Activated CD8-positive, alpha-beta memory T cell treated with anti-CD3 and anti-CD28 coated beads, Interleukin-2, amount 10 ng/mL, durations not matched to agents 7 days and 5 days (primary cell): ENCODE measurements around the gene CD46. TPM values are rescaled to one million over a fixed set of nuclear protein-coding genes. Genes with fewer than 3 reads are reported as not detected.

Experiments used
- ATAC-seq: fragments of 150-1000 bp; cut with Tn5 transposase; one replicate; pipeline ENCODE4 v1.10.0; 2021; ENCODE audit warnings: moderate library complexity
- CTCF ChIA-PET: fragments of 350-600 bp; sonication (Branson Sonifier 250); formaldehyde crosslinking; loops from one replicate; lab custom pipeline; 2021; ENCODE audit warnings: antibody characterized with exemption; lab: Charles Lee
- DNase-seq: peaks from one replicate; pipeline ENCODE4 v3.0.0-alpha.2; 2020
- H3K27ac Mint-ChIP-seq: one replicate; pipeline ENCODE4 v1.8.0; 2021; ENCODE audit warnings: mild to moderate bottlenecking, mixed read lengths
- H3K27me3 Mint-ChIP-seq: one replicate; pipeline ENCODE4 v1.8.0; 2021; ENCODE audit warnings: mixed read lengths
- H3K36me3 Mint-ChIP-seq: one replicate; pipeline ENCODE4 v1.8.0; 2021; ENCODE audit warnings: mild to moderate bottlenecking, mixed read lengths
- H3K4me1 Mint-ChIP-seq: one replicate; pipeline ENCODE4 v1.8.0; 2021; ENCODE audit warnings: mixed read lengths
- H3K4me3 Mint-ChIP-seq: one replicate; pipeline ENCODE4 v1.8.0; 2021; ENCODE audit warnings: mild to moderate bottlenecking, moderate library complexity, mixed read lengths
- H3K9me3 Mint-ChIP-seq: one replicate; pipeline ENCODE4 v1.8.0; 2022; ENCODE audit warnings: low read depth, mixed read lengths
- total RNA-seq, 2 experiments: library from RNA; stranded (reverse); gene quantifications; one replicate each; pipeline ENCODE4 v1.2.3, GENCODE V29; 2021

CD46 gene
- total RNA-seq, 2 experiments from 2014 or later, result 98.3 to 104 TPM

DNA sequence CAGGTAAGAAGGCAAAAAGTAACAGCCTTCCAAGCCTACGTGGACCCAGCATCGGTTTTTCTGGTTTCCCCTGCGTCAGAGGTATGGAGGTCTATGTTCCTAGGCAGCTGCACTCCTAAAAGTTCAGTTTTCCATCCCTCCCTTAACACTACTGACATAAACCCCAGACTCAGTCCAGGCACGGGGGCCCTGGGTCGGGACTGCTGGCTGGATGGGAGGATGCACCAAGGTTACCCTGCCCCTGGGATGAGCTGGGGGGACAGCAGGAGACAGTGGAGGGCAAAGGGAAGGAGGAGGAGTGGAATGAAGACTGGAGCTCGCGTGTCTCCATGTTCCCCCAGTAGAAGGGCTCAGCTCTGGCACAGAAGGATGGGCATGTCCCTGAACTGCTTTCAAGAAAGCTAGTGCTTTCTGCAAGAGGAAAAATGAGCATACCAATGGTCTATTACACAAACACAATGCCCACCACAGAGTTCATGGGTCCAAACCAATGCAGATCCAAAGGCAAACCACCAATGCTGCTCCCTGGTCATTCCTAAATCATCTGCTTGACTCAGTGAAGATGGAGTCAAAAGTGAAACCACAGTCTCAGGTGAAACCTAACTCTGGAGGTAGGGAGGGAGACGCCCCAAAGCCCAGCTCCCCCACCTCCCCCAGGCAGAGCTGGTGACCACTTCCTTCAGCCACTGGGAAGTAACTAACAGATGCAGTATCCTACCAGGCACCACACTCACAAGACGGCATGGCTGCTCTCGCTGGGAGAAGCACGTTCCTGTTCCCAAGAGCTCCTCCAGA lies 54.9 kb downstream of the CD46 start:
- H3K4me3 Mint-ChIP-seq, result no peak overlapping the region
- H3K27ac Mint-ChIP-seq, result peak overlapping the region; percentile 81
- DNase-seq (peak; percentile 48), ATAC-seq (peak; percentile 72)
- peaks cover 27% of the 10 kb centered on the region for H3K4me1 Mint-ChIP-seq
- H3K27me3 Mint-ChIP-seq, result no peaks in the 10 kb centered on the region
- no peaks in the 10 kb centered on the region for H3K9me3 Mint-ChIP-seq
- peaks cover 36% of the 10 kb centered on the region for H3K36me3 Mint-ChIP-seq
- CTCF ChIA-PET, result interaction anchor here (0.9 to 2.8 kb wide), 5 partner anchors 10 to 156 kb away, joined by 3 to 18 read pairs (median 7); no protein-coding TSS in a partner anchor

DNA sequence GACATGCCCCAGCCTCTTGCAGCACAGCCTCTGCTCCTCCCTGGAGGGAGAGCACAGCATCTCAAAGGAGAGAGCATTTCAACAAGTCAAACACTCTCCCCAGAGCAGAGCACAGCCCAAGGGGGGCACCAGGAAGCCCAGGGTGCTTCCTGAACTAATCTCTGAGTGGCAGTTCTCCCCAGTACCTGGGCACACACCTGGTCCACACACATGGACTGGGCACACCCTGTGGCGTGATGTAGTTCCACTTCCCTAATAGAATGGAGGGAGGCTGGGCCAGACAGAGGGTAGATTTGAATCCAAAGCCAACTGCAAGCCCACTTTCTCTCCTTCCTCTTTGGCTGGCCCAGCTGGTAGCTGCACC lies 55.5 kb downstream of the CD46 start:
- H3K9me3 Mint-ChIP-seq, result no peaks in the 10 kb centered on the region
- H3K27me3 Mint-ChIP-seq, result no peaks in the 10 kb centered on the region
- H3K4me1 Mint-ChIP-seq, result peaks cover 29% of the 10 kb centered on the region
- no peak for DNase-seq
- peaks cover 36% of the 10 kb centered on the region for H3K36me3 Mint-ChIP-seq
- peak; percentile 16 for ATAC-seq
- no peak overlapping the region for H3K4me3 Mint-ChIP-seq
- CTCF ChIA-PET, result interaction anchor here (1.1 to 2.8 kb wide), 4 partner anchors 10 to 156 kb away, joined by 3 to 18 read pairs (median 8); no protein-coding TSS in a partner anchor
- H3K27ac Mint-ChIP-seq, result peak overlapping the region; percentile 81

DNA sequence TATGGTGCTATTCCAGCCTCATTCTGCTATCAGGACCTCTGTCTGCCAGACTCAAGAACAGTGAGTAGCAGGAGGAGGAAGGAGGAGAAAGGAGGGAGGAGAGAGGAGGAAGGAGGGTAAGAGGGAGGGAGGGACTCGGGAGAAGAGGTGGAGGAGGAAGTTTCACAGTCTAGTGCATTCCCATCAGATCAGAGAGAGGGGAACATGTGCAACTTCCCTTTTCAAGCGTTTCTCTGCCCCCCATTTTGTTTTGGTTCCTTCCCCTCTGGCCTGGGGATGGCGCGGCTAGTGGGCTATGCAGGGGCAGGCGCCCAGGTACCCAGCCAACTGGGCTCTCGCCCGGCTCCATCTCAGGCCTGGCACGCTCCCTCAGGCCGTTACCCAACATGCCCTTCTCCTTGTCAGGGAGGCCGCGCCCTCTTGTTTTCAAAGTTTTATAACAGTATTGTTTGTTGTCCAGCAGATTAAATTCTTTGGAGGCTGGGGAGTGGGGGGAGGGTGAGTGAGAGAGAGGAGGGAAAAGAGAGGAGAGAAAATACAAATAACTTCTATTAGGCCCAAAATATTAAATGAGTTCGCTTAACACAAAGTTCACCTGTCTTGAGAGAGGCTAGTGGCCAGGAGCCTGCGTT lies 56.0 kb downstream of the CD46 start:
- no peak for ATAC-seq
- H3K9me3 Mint-ChIP-seq, result no peaks in the 10 kb centered on the region
- H3K36me3 Mint-ChIP-seq, result peaks cover 34% of the 10 kb centered on the region
- H3K27me3 Mint-ChIP-seq, result no peaks in the 10 kb centered on the region
- CTCF ChIA-PET, result interaction anchor here (1.1 to 1.3 kb wide), 2 partner anchors 16 to 61 kb away, joined by 3 to 7 read pairs; no protein-coding TSS in a partner anchor
- peak; percentile 18 for DNase-seq
- peaks cover 29% of the 10 kb centered on the region for H3K4me1 Mint-ChIP-seq
- H3K4me3 Mint-ChIP-seq, result no peak overlapping the region
- H3K27ac Mint-ChIP-seq, result peak overlapping the region; percentile 81

DNA sequence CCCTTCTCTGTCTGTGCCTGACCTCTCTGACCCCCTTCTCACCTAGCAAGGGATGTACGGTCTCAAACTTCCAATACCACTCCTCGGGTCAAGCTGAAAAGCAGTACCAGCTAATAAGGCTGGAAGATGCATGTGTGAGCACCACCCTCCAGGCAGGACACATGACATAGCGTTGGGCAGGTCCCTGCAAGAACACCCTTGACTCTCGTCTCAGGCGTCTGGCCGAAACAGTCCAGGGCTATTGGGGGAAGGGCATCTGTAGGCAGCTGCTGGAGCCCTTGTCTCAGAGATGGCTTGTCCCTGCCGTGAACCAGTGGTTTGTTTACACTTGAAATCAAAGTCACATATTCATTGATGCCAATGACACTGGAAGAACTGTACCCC lies 56.5 kb downstream of the CD46 start:
- Mint-ChIP-seq H3K4me3 (no peak overlapping the region), H3K27ac (peak overlapping the region; percentile 28), H3K4me1 (peaks cover 29% of the 10 kb centered on the region), H3K9me3 (no peaks in the 10 kb centered on the region), H3K27me3 (no peaks in the 10 kb centered on the region), H3K36me3 (peaks cover 34% of the 10 kb centered on the region)
- ATAC-seq (no peak), DNase-seq (peak; percentile 34)
- CTCF ChIA-PET, result no interaction called here

DNA sequence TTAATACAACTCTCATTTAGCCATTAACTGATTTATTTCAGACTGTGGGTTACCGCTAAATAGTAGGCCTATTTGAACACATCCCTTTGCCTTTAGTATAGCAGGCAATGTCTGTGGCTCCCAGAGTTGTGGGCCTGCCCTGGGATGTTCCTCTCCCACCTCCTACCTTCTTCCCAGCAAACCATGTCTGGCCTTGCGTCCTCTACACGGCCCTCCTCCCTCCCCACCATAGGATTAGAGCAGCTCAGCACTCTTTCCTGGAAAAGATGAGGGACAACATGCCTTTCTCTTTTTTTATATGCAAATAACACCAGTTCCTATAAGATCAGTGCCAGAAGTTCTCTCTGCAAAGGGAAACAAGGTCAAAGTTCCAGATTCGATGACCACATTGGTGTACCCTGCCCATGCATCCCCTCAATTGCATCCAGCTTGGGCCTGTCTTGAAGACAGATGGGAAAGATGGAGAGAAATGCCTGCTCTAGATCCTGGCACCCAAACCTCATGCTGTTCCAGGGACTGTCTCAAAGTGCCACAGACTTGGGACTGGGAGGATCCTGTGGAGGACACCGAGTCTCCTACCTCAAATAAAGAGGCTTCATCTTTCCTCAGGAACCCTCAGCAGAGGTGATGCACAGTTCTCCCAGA lies 57.2 kb downstream of the CD46 start:
- Mint-ChIP-seq H3K27ac (no peak overlapping the region), H3K36me3 (peaks cover 34% of the 10 kb centered on the region), H3K4me1 (peaks cover 29% of the 10 kb centered on the region), H3K4me3 (no peak overlapping the region), H3K27me3 (no peaks in the 10 kb centered on the region), H3K9me3 (no peaks in the 10 kb centered on the region)
- CTCF ChIA-PET, result interaction anchor here (3.7 to 3.9 kb wide), 2 partner anchors 11 to 60 kb away, joined by 21 to 22 read pairs; no protein-coding TSS in a partner anchor
- DNase-seq (peak; percentile 25), ATAC-seq (no peak)

DNA sequence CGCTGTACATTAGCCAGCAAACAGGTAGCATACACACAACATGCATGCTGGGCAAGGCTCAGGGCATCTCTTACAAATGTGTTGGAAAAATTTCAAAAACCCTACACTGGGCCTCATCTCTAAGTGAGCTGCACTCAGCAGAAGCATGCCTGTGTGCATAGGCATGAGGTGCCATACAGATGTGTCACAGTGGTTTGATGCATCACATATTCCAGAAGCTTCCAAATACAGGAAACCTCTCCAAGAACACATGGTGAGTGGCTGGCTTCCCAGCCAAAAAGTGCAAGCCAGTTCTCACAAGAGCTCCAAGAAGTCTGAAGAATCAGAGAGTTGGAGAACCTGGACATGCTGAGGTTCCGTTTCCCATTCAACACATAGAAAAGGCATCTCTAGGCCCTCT lies 58.3 kb downstream of the CD46 start:
- H3K27ac Mint-ChIP-seq, result peak overlapping the region; percentile 27
- peak; percentile 28 for DNase-seq
- H3K4me3 Mint-ChIP-seq, result no peak overlapping the region
- CTCF ChIA-PET, result interaction anchor here (1.2 to 3.9 kb wide), 5 partner anchors 9 to 75 kb away, joined by 6 to 22 read pairs (median 9); no protein-coding TSS in a partner anchor
- H3K36me3 Mint-ChIP-seq, result peaks cover 38% of the 10 kb centered on the region
- peaks cover 33% of the 10 kb centered on the region for H3K4me1 Mint-ChIP-seq
- H3K27me3 Mint-ChIP-seq, result no peaks in the 10 kb centered on the region
- H3K9me3 Mint-ChIP-seq, result no peaks in the 10 kb centered on the region
- no peak for ATAC-seq

DNA sequence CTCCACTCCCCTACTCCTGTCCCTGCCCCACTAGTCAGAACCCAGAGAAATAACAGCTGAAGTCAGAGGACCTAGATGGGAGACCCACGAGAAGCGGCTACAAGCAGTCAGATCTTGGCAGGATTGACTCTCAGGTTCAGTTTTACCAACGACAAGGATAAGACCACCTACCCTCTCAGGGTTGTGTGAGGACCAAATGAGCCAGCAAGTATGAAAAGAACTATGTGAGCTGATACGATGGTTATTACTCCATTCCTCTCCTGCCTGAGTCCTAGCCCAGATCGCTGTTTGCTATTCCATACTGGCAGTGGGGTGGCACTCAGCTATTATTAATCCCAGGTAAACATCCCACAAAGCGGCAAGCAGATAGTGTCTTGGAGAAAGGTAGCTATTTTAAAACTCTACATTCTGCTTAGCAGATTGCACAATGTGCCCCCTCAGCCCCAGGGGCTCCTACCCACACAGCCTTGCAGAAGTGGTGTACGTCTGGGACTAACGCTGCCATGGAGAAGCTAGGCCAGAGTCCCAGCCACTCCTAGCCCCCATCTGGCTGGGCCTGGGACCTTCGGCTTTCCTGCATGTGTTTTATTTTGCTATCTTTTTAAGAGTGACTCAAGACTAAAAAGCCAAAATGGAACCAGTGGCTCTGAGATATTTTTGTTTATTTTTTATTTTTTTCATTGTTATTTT lies 58.9 kb downstream of the CD46 start:
- Mint-ChIP-seq H3K9me3 (no peaks in the 10 kb centered on the region), H3K4me1 (peaks cover 38% of the 10 kb centered on the region), H3K36me3 (peaks cover 41% of the 10 kb centered on the region), H3K4me3 (no peak overlapping the region), H3K27me3 (no peaks in the 10 kb centered on the region), H3K27ac (peak overlapping the region; percentile 27)
- CTCF ChIA-PET, result interaction anchor here (1.2 to 3.9 kb wide), 7 partner anchors 8 to 152 kb away, joined by 3 to 22 read pairs (median 7); no protein-coding TSS in a partner anchor
- DNase-seq, result peak; percentile 36
- no peak for ATAC-seq

DNA sequence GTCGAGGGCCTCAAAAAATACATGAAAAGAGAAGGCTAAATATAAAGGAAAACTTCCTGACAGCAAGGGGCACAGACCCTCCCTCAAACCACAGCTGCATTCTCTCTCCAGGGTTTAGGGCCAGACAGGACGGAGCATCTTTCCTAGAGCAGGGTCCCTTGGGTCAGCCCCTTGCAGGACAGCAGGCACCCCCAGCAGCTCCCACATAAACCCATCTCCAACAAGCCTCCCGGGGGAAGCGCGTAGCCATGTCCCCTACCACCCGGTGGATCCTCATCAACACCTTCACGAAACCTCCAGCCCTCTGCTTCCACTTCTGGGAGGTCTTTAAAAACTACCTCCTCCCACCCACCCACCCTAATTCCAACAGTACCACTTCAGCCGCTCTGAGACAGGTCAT lies 59.5 kb downstream of the CD46 start:
- Mint-ChIP-seq H3K27me3 (no peaks in the 10 kb centered on the region), H3K9me3 (no peaks in the 10 kb centered on the region), H3K27ac (no peak overlapping the region), H3K4me3 (no peak overlapping the region), H3K36me3 (peaks cover 42% of the 10 kb centered on the region), H3K4me1 (peaks cover 42% of the 10 kb centered on the region)
- CTCF ChIA-PET, result interaction anchor here (0.6 to 3.9 kb wide), 10 partner anchors 8 to 232 kb away, joined by 3 to 22 read pairs (median 6); no protein-coding TSS in a partner anchor
- DNase-seq (peak; percentile 8), ATAC-seq (no peak)

DNA sequence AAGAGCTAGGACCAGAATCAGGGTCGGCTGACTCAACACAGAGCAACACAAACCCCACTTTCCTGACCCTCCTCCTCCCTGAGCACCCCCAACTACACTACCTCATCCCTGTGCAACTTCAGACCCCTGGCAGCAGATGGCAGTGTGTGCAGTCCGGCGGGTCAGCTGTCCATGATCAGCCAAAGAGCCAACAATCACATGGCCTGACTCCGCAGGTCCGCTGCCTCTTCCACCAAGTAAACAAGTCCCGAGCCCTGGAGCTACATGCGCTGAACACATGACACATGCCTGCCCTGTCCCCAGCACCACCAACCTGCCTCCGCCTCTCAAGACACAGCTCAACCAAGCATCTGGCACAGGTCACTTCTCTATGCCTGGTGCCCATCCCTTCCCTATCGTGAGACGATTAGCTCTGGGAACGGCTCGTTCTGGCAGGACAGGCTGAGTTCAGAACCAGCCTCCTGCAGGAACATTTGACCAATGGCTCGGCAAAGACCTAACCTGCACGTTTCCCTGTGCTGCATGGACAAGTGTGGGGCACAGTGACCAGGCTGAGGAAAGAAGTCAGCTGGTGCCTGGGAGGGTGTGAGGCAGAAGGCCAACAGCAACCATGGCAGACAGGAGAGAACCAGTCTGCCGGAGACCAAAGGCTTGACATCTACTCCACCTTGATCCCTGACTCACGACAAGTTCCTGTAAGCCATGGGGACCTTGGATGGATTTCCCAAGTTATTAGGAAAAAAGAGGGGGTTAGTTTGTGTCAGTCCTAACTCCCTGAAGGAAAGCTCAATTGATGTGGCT lies 60.3 kb downstream of the CD46 start:
- Mint-ChIP-seq H3K4me1 (peaks cover 42% of the 10 kb centered on the region), H3K27ac (no peak overlapping the region), H3K36me3 (peaks cover 44% of the 10 kb centered on the region), H3K4me3 (no peak overlapping the region), H3K27me3 (no peaks in the 10 kb centered on the region), H3K9me3 (no peaks in the 10 kb centered on the region)
- ATAC-seq (peak; percentile 31), DNase-seq (peak; percentile 38)
- CTCF ChIA-PET, result interaction anchor here (0.6 to 3.9 kb wide), 12 partner anchors 9 to 233 kb away, joined by 3 to 22 read pairs (median 6); no protein-coding TSS in a partner anchor

DNA sequence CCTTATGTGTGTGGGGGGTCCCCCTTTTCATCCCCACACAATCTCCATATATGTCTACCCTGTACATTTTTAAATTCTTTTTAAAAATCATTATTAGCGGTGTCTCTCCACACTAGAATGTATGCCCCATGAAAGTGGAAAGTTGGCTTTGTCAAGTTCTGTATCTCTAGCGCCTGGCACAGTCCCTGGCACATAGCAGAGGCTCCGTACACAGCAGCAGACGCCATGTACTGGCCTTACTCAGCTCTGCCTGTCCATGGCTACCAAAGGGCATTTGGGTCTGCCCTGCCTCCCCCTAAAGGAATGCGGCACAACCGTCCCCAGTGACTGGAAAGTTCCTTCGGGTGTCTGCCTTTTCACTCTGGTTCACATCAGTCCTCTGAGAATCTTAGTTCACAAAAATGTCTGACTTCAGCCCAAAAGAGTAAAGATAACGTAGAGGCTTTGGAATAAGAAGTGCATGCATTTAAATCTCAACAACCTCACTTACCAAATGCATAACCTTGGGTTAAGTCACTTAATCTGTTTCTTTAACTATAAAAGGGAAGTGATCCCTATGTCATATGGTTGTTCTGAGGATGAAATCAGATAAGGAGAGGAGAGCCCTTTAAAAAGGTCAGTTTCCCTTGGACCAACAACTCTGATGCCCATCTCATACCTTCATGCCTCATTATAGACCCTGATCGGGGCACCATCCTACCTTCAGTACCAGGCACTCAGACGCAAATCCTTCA lies 61.1 kb downstream of the CD46 start:
- Mint-ChIP-seq H3K4me3 (no peak overlapping the region), H3K27ac (no peak overlapping the region), H3K9me3 (no peaks in the 10 kb centered on the region), H3K36me3 (peaks cover 43% of the 10 kb centered on the region), H3K27me3 (no peaks in the 10 kb centered on the region), H3K4me1 (peaks cover 36% of the 10 kb centered on the region)
- DNase-seq, result peak; percentile 26
- ATAC-seq, result no peak
- CTCF ChIA-PET, result interaction anchor here (1.0 to 3.9 kb wide), 8 partner anchors 13 to 72 kb away, joined by 3 to 22 read pairs (median 6); no protein-coding TSS in a partner anchor

DNA sequence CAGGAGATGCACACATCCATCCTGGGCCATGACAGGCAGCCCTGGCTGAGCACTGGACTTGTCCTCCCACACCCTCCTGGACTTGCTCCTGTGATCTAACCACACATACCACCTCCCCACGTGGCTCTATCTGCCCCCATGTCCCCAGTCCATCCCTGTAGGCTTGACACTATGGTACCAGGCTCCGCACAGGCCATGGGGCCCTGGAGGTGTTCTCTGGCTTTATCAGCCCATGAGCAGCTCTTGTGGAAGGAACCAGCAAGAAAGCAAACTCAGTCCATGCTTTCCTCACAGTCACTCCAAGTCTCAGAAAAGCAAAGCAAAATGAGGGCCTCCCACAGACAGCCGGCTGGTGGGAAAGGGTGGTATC lies 61.6 kb downstream of the CD46 start:
- ATAC-seq (no peak), DNase-seq (peak; percentile 26)
- Mint-ChIP-seq H3K36me3 (peaks cover 37% of the 10 kb centered on the region), H3K9me3 (no peaks in the 10 kb centered on the region), H3K4me1 (peaks cover 31% of the 10 kb centered on the region), H3K27ac (no peak overlapping the region), H3K27me3 (no peaks in the 10 kb centered on the region), H3K4me3 (no peak overlapping the region)
- CTCF ChIA-PET, result interaction anchor here (0.9 kb wide), 1 partner anchor 16 kb away, joined by 3 read pairs; no protein-coding TSS in a partner anchor
